ENCODE data around the gene KIF3A. TPM values are rescaled to one million over a fixed set of nuclear protein-coding genes. Genes with fewer than 3 reads are reported as not detected.

Gene KIF3A
- total RNA-seq: 4.2 and 12.3 TPM in 2 replicates

DNA sequence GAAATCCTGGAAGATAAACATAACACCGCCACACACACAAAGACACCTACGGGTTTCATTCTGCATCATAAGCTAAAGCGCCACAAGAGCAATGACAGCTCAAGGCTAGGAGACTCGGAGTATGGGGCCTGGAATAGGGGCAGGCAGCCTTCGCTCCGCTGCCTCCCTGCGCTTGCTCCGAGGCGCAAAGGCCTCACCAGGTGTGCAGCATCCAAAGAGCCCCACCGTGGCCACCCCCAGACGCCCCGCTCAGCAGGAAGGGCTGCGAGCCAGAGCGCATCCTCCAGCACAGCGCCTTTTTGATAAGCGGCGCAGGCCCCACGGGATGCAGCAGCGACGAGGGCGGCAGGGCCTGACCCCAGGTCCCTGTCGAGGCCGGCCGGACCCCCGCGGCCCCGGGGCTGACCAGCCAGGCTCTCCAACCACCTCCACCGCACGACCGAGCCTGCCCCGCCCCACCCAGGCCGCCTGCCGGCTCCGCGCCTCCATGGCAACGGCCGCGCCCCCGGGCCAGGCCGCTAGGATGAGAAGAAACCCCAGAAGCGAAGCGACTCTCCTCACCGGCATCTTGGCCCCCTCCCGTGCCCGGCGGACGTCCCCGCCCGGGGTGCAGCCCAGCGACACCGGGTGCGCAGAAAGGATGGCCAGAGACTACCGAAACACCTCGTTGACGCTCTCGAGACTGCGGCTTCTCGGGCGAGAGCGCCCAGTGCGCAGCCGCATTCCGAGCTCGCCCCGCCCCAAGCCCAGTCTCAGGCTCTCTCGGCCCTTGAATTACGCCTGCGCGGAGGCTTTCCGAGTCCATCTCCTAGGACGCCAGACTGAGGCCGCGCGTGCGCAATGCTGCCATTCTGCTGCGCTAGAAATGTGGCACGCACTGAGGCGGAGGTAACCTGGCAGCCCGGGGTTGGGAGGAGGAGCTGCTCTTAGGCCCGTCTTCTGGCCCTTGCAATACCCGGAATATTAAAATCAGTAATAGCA, at the start of gene KIF3A:
TSS of gene KIF3A (minus strand) at position 694 of the 981 bp plus-strand sequence. CDS start at position 567, 127 bp downstream.

DNA sequence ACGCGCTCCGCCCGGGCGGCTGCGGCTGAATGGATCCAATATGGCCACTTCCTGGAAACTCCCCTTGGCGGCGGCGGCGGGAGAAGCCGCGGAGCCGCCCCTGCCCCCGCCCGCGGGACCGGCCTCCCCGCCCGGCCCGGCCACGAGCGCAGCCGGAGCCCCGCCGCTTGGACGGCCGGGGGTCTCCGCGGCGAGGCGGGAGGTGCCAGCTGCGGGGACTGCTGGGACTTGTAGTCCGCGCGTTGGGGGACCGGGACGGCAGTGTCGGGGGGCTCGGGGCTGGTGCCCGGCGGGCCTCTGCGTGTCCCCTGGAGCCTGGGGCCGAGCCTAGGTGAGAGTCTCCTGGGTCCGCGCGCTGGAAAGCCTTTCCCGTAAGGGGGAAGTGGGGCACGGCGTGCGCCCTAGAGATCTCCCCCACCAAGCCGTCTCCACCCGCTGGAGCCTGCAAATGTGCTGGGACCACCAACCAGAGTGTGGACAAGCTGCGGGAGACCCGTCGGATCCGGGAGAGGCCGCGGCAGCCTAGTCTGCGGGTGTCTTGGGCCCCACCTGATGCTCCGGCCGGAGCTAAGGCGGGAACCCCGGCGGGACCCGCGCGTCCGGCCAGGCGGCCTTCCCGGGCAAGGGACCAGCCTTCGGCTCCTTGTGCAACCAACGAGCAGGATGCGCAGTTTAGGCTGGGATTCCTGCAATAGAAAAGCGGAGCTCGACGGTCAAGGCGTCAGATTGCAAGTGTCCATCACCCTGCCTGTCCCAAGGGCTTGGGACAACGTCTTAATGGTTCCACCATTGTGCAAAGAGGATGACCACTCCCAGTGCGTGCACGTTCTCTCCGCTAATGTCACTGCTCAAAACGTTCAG, 40.1 kb upstream of the KIF3A start, which contains the start of gene SEPTIN8:
TSS of gene SEPTIN8 (minus strand) at position 31 of the 861 bp plus-strand sequence. CDS start 102 bp downstream, outside the sequence.

GRCh38 chr5:132746954-132747615, 9.7 kb upstream of the KIF3A start, which contains the start of gene CCNI2:
CCNI2 (plus strand) TSS chr5:132747426; CDS start chr5:132747496, 70 bp downstream.

GRCh38 chr5:132673939-132674630, 63.3 kb downstream of the KIF3A start, which contains the start of gene IL4:
IL4 (plus strand) TSS chr5:132673989; CDS start chr5:132674051, 62 bp downstream.

DNA sequence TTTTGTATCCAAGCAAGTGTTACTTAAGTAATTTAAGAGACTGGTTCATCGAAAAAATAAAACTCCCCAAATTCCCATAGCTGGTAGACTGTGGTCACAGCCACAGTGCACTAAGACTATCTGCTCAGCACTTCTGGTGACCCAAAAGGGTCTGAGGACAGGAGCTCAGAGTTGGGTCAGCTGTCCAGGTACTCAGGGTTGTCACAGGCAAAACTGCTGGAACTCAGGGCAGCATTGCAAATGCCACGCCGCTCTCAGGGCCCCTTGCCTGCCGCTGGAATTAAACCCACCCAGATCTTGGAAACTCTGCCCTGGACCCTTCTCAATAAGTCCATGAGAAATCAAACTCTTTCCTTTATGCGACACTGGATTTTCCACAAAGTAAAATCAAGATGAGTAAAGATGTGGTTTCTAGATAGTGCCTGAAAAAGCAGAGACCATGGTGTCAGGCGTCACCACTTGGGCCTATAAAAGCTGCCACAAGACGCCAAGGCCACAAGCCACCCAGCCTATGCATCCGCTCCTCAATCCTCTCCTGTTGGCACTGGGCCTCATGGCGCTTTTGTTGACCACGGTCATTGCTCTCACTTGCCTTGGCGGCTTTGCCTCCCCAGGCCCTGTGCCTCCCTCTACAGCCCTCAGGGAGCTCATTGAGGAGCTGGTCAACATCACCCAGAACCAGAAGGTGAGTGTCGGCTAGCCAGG, 79.5 kb downstream of the KIF3A start, which contains the start of gene IL13:
TSS of gene IL13 (plus strand) at position 498 of the 705 bp plus-strand sequence. CDS start at position 512, 14 bp downstream.

Other genes starting within 250 kb of the KIF3A start
- gene IRF1, start 246.8 kb downstream of the KIF3A start, total RNA-seq: 17.6 and 49.5 TPM in 2 replicates
- not detected in 2 replicates for gene IL5, start 194.0 kb downstream of the KIF3A start, total RNA-seq
- 8.9 and 26.1 TPM in 2 replicates for gene RAD50, start 180.6 kb downstream of the KIF3A start, total RNA-seq
- not detected in 2 replicates for gene IL13, start 79.4 kb downstream of the KIF3A start, total RNA-seq
- not detected in 2 replicates for gene IL4, start 63.6 kb downstream of the KIF3A start, total RNA-seq
- gene CCNI2, start 9.9 kb upstream of the KIF3A start, total RNA-seq: under 0.01 and 0.06 TPM in 2 replicates
- gene SEPTIN8, start 39.7 kb upstream of the KIF3A start, total RNA-seq: 37.6 and 70.4 TPM in 2 replicates
- gene SOWAHA, start 75.8 kb upstream of the KIF3A start, total RNA-seq: not detected in 2 replicates
- 4.4 and 5.2 TPM in 2 replicates for gene SHROOM1, start 93.1 kb upstream of the KIF3A start, total RNA-seq
- gene GDF9, start 128.9 kb upstream of the KIF3A start, total RNA-seq: not detected in 2 replicates
- 78.4 and 98.4 TPM in 2 replicates for gene UQCRQ, start 129.1 kb upstream of the KIF3A start, total RNA-seq
- gene LEAP2, start 136.1 kb upstream of the KIF3A start, total RNA-seq: under 0.01 and 0.38 TPM in 2 replicates
- gene AFF4, start 226.1 kb upstream of the KIF3A start, total RNA-seq: 15.2 and 43.6 TPM in 2 replicates

Measured in bladder microvascular endothelial cell (primary cell).